SK-N-SH treated with all-trans-retinoic acid at 6 μM for 48 hours (cell line): Measurements from ENCODE around the gene RGPD4.

Experiments
- ATAC-seq: fragments of 200-7000 bp; cut with Tn5 transposase; 3 replicates; pipeline ENCODE4 v1.9.1; 2020; ENCODE audit warnings: mild to moderate bottlenecking, moderate library complexity
- BACH2 ChIP-seq: fragments of 250-450 bp; sonication (Bioruptor Pico); IDR thresholded peaks from 2 replicates; pipeline ENCODE4 v1.9.0; 2021; ENCODE audit warnings: mild to moderate bottlenecking, borderline replicate concordance
- CREB5 ChIP-seq: fragments of 250-450 bp; sonication (Bioruptor Pico); IDR thresholded peaks from 2 replicates; pipeline ENCODE4 v1.5.1; 2020; ENCODE audit warnings: low read depth, mild to moderate bottlenecking, moderate library complexity
- CSDC2 ChIP-seq: fragments of 250-450 bp; sonication (Bioruptor Pico); IDR thresholded peaks from 2 replicates; pipeline ENCODE4 v1.5.0; 2020; ENCODE audit warnings: mild to moderate bottlenecking, moderate library complexity
- CSRNP3 ChIP-seq: fragments of 250-450 bp; sonication (Bioruptor Pico); IDR thresholded peaks from 2 replicates; pipeline ENCODE4 v1.5.1; 2021; ENCODE audit warnings: mild to moderate bottlenecking, moderate library complexity
- ESRRG ChIP-seq: fragments of 250-450 bp; sonication (Bioruptor Pico); IDR thresholded peaks from 2 replicates; pipeline ENCODE4 v1.6.1; 2021; ENCODE audit warnings: mild to moderate bottlenecking
- GLIS3 ChIP-seq: fragments of 250-450 bp; sonication (Bioruptor Pico); IDR thresholded peaks from 2 replicates; pipeline ENCODE4 v1.5.0; 2020; ENCODE audit warnings: mild to moderate bottlenecking, moderate library complexity
- ISL1 ChIP-seq: fragments of 250-450 bp; sonication (Bioruptor Pico); IDR thresholded peaks from 2 replicates; pipeline ENCODE4 v2.1.2; 2022; ENCODE audit warnings: mild to moderate bottlenecking, moderate library complexity
- OSR1 ChIP-seq: fragments of 250-450 bp; sonication (Bioruptor Pico); IDR thresholded peaks from 2 replicates; pipeline ENCODE4 v1.8.0; 2022; ENCODE audit warnings: moderate library complexity, mild to moderate bottlenecking, inconsistent platforms
- POU6F1 ChIP-seq: fragments of 250-450 bp; sonication (Bioruptor Pico); IDR thresholded peaks from 2 replicates; pipeline ENCODE4 v1.8.0; 2021; ENCODE audit warnings: low read depth, mild to moderate bottlenecking, moderate library complexity, borderline replicate concordance
- PPARA ChIP-seq: fragments of 250-450 bp; sonication (Bioruptor Pico); IDR thresholded peaks from 2 replicates; pipeline ENCODE4 v1.5.0; 2020; ENCODE audit warnings: mild to moderate bottlenecking, borderline replicate concordance
- RARB ChIP-seq: fragments of 250-450 bp; sonication (Bioruptor Pico); IDR thresholded peaks from 2 replicates; pipeline ENCODE4 v1.8.0; 2021; ENCODE audit warnings: mild to moderate bottlenecking, moderate library complexity
- SNAI2 ChIP-seq: fragments of 250-450 bp; sonication (Bioruptor Pico); IDR thresholded peaks from 2 replicates; pipeline ENCODE4 v1.5.0; 2020; ENCODE audit warnings: mild to moderate bottlenecking, moderate library complexity
- TCF4 ChIP-seq: fragments of 250-450 bp; sonication (Bioruptor Pico); IDR thresholded peaks from 2 replicates; pipeline ENCODE4 v1.8.0; 2021; ENCODE audit warnings: mild to moderate bottlenecking, moderate library complexity, borderline replicate concordance
- TOX ChIP-seq: fragments of 250-450 bp; sonication (Bioruptor Pico); IDR thresholded peaks from 2 replicates; pipeline ENCODE4 v1.8.0; 2021; ENCODE audit warnings: mild to moderate bottlenecking, moderate library complexity, borderline replicate concordance
- TSHZ2 ChIP-seq: fragments of 250-450 bp; sonication (Bioruptor Pico); IDR thresholded peaks from 2 replicates; pipeline ENCODE4 v1.5.0; 2020; ENCODE audit warnings: mild to moderate bottlenecking, moderate library complexity
- ZC3H10 ChIP-seq: fragments of 250-450 bp; sonication (Bioruptor Pico); IDR thresholded peaks from 2 replicates; pipeline ENCODE4 v1.5.1; 2021; ENCODE audit warnings: mild to moderate bottlenecking, moderate library complexity
- ZFP3 ChIP-seq: fragments of 250-450 bp; sonication (Bioruptor Pico); IDR thresholded peaks from 2 replicates; pipeline ENCODE4 v1.5.0; 2020; ENCODE audit warnings: mild to moderate bottlenecking, moderate library complexity
- ZFP30 ChIP-seq: fragments of 450-650 bp; formaldehyde crosslinking; IDR thresholded peaks from 2 replicates; pipeline ENCODE4 v1.5.0; 2022; ENCODE audit warnings: mild to moderate bottlenecking, moderate library complexity
- ZNF565 ChIP-seq: fragments of 450-650 bp; formaldehyde crosslinking; conservative IDR thresholded peaks from 2 replicates; pipeline ENCODE4 v1.5.0; 2020; ENCODE audit warnings: low read depth, mild to moderate bottlenecking, moderate library complexity
- ZNF70 ChIP-seq: fragments of 450-650 bp; formaldehyde crosslinking; IDR thresholded peaks from 2 replicates; pipeline ENCODE4 v1.5.0; 2020; ENCODE audit warnings: mild to moderate bottlenecking, moderate library complexity
- ZNF8 ChIP-seq: fragments of 450-650 bp; formaldehyde crosslinking; IDR thresholded peaks from 2 replicates; pipeline ENCODE4 v1.5.0; 2020; ENCODE audit warnings: mild to moderate bottlenecking, moderate library complexity

RGPD4 gene

GRCh38 chr2:107810734-107811133, 16.0 kb upstream of the RGPD4 start:
- no peak for ATAC-seq
- no peak for TF ChIP-seq CSDC2 (CRISPR knock-in tag)
- no peak for TF ChIP-seq ZNF565 (CRISPR knock-in tag)
- TF ChIP-seq TCF4 (CRISPR knock-in tag), result no peak
- TF ChIP-seq ESRRG, result no peak
- TF ChIP-seq, all 23 proteins: peak for 0

- no peak for ATAC-seq
- TF ChIP-seq TCF4 (CRISPR knock-in tag) (no peak), ZC3H10 (no peak), TOX (CRISPR knock-in tag) (no peak), POU6F1 (CRISPR knock-in tag) (no peak), SNAI2 (CRISPR knock-in tag) (no peak), CSRNP3 (CRISPR knock-in tag) (no peak), ZFP30 (no peak), GLIS3 (CRISPR knock-in tag) (no peak), PPARA (CRISPR knock-in tag) (no peak), ISL1 (CRISPR knock-in tag) (no peak), ZFP3 (no peak), ESRRG (no peak), OSR1 (CRISPR knock-in tag) (no peak), ZNF565 (CRISPR knock-in tag) (no peak), BACH2 (CRISPR knock-in tag) (no peak), ZNF70 (no peak), CREB5 (no peak), ZNF8 (CRISPR knock-in tag) (no peak)
Measured at GRCh38 chr2:107811411-107811810, 15.3 kb upstream of the RGPD4 start.

GRCh38 chr2:107812006-107812405, 14.7 kb upstream of the RGPD4 start:
- ATAC-seq, result no peak
- TF ChIP-seq ZC3H10 (no peak), ZFP30 (no peak), CSRNP3 (CRISPR knock-in tag) (no peak), TCF4 (CRISPR knock-in tag) (no peak), ISL1 (CRISPR knock-in tag) (no peak), ZNF565 (CRISPR knock-in tag) (no peak), ZNF8 (CRISPR knock-in tag) (no peak), TSHZ2 (CRISPR knock-in tag) (no peak), RARB (CRISPR knock-in tag) (no peak)

- no peak for ATAC-seq
- TF ChIP-seq BACH2 (CRISPR knock-in tag) (no peak), ISL1 (CRISPR knock-in tag) (no peak), OSR1 (CRISPR knock-in tag) (no peak), ZNF70 (no peak), CREB5 (no peak)
Measured at GRCh38 chr2:107817378-107817777, 9.3 kb upstream of the RGPD4 start.
